GM12872 (cell line): ENCODE measurements around the gene CITED1.

ENCODE experiments used
- CTCF ChIP-seq: IDR thresholded peaks from 3 replicates; pipeline ENCODE4 v1.5.1; 2011; ENCODE audit warnings: low read depth, mild to moderate bottlenecking, low read length, moderate library complexity; ENCODE audit not compliant: insufficient read depth

The CITED1 gene

GRCh38 chrX:72307646-72308051, 1.9 kb upstream of the CITED1 start:
- TF ChIP-seq CTCF, result no peak

GRCh38 chrX:72306851-72307645, 1.3 kb upstream of the CITED1 start:
- TF ChIP-seq CTCF, result no peak

- no peak for TF ChIP-seq CTCF
Observed at GRCh38 chrX:72306085-72306801, 529 bp upstream of the CITED1 start.

- TF ChIP-seq CTCF, result no peak
Observed at GRCh38 chrX:72304877-72305276, 837 bp downstream of the CITED1 start.

- TF ChIP-seq CTCF, result no peak
Observed at GRCh38 chrX:72301781-72302180, 3.9 kb downstream of the CITED1 start.

- TF ChIP-seq CTCF, result no peak
Observed at GRCh38 chrX:72299891-72300630, 5.7 kb downstream of the CITED1 start.

- TF ChIP-seq CTCF, result peak; percentile 51; the same call in 2 of the 3 replicates
Observed at GRCh38 chrX:72297953-72298730, 7.6 kb downstream of the CITED1 start.
